ENCODE measurements around the gene SLC35A3. TPM values are rescaled to one million over a fixed set of nuclear protein-coding genes. Genes with fewer than 3 reads are reported as not detected.
A peak's percentile ranks its signal among the peaks of the same experiment; 100 is the strongest.

Gene SLC35A3
- total and polyA plus RNA-seq, 9 of the 15 experiments (the other 6 are each of a cell fraction or from before 2014, with no cell fraction given): 3.5 to 21.7 (median 13.2) TPM

GRCh38 chr1:99969729-99970621 is at the start of gene SLC35A3 (continued):
- TF ChIP-seq AFF4 (CRISPR knock-in tag; IDR thresholded peaks at IDR 0.05): no peak; the same call in none of the 2 replicates
- TF ChIP-seq NFIC (IDR thresholded peaks at IDR 0.05): peak; percentile 68
- no peak; the same call in 1 of the 2 replicates for TF ChIP-seq STAT5A (IDR thresholded peaks at IDR 0.05; ENCODE audit: borderline replicate concordance, low read length)
- TF ChIP-seq ZBTB17 (CRISPR knock-in tag; IDR thresholded peaks at IDR 0.05): peak; percentile 63; the same call in 1 of the 2 replicates
- no peak for TF ChIP-seq ZNF764 (CRISPR knock-in tag; IDR thresholded peaks at IDR 0.05; ENCODE audit: low read depth)
- TF ChIP-seq C11orf30 (IDR thresholded peaks at IDR 0.05; ENCODE audit: low read depth): peak; percentile 93
- TF ChIP-seq MECOM (CRISPR knock-in tag; IDR thresholded peaks at IDR 0.05): 0 out of 2 replicates have a peak, but pooled peaks have one; percentile 8
- TF ChIP-seq ZNF655 (CRISPR knock-in tag; IDR thresholded peaks at IDR 0.05): no peak
- TF ChIP-seq CCNT2 (IDR thresholded peaks at IDR 0.05; ENCODE audit: borderline replicate concordance, extremely low read depth, insufficient read length, low read depth, low read length): peak; percentile 86
- TF ChIP-seq ZBTB43 (CRISPR knock-in tag; IDR thresholded peaks at IDR 0.05): peak; percentile 26; the same call in 1 of the 2 replicates
- TF ChIP-seq RFX1 (IDR thresholded peaks at IDR 0.05): 0 out of 2 replicates have a peak, but pooled peaks have one; percentile 29
- TF ChIP-seq ZNF644 (tag; IDR thresholded peaks at IDR 0.05; ENCODE audit: low read depth): no peak
- TF ChIP-seq ZNF592 (IDR thresholded peaks at IDR 0.05): no peak
- peak in 1 of 2 experiments; percentile 97; a peak in 2 of 4 replicates for TF ChIP-seq HDAC1 (IDR thresholded peaks at IDR 0.05)
- peak; percentile 91 for TF ChIP-seq GTF2E2 (tag; IDR thresholded peaks at IDR 0.05)
- no peak for TF ChIP-seq SETDB1 (IDR thresholded peaks at IDR 0.05; ENCODE audit: low read length)
